GM18505 (cell line): Measurements from ENCODE around the gene TMEM63B.

ENCODE experiments used
- ATAC-seq: cut with Tn5 transposase; IDR thresholded peaks from one replicate; pipeline ENCODE4 v1.9.1; 2021; ENCODE audit not compliant: unreplicated experiment
- POLR2A ChIP-seq: IDR thresholded peaks from 4 replicates; pipeline ENCODE4 v1.6.1; 2011; ENCODE audit warnings: borderline replicate concordance; ENCODE audit not compliant: insufficient read depth, insufficient read length; ENCODE audit errors: extremely low read depth

The TMEM63B gene

GRCh38 chr6:44104481-44105021, 22.8 kb upstream of the TMEM63B start:
- ATAC-seq = no peak
- no peak for TF ChIP-seq POLR2A

GRCh38 chr6:44105146-44105545, 22.2 kb upstream of the TMEM63B start:
- ATAC-seq = no peak
- TF ChIP-seq POLR2A = no peak

GRCh38 chr6:44105993-44106740, 21.2 kb upstream of the TMEM63B start:
- no peak for ATAC-seq
- no peak for TF ChIP-seq POLR2A

GRCh38 chr6:44107017-44107416, 20.3 kb upstream of the TMEM63B start:
- no peak for TF ChIP-seq POLR2A
- ATAC-seq = no peak

- no peak for ATAC-seq
- no peak for TF ChIP-seq POLR2A
Observed at GRCh38 chr6:44108471-44108870, 18.9 kb upstream of the TMEM63B start.

- TF ChIP-seq POLR2A = no peak
- no peak for ATAC-seq
Observed at GRCh38 chr6:44109212-44109611, 18.1 kb upstream of the TMEM63B start.

- TF ChIP-seq POLR2A = no peak
- no peak for ATAC-seq
Observed at GRCh38 chr6:44110005-44110676, 17.2 kb upstream of the TMEM63B start.

- TF ChIP-seq POLR2A = no peak
- ATAC-seq = no peak
Observed at GRCh38 chr6:44110966-44111365, 16.4 kb upstream of the TMEM63B start.

- no peak for ATAC-seq
- TF ChIP-seq POLR2A = no peak
Observed at GRCh38 chr6:44111434-44112417, 15.6 kb upstream of the TMEM63B start.

- TF ChIP-seq POLR2A = no peak
- no peak for ATAC-seq
Observed at GRCh38 chr6:44113414-44113813, 13.9 kb upstream of the TMEM63B start.

GRCh38 chr6:44115866-44116265, 11.5 kb upstream of the TMEM63B start:
- ATAC-seq = no peak
- no peak for TF ChIP-seq POLR2A

- no peak for TF ChIP-seq POLR2A
- ATAC-seq = no peak
Observed at GRCh38 chr6:44116641-44117382, 10.5 kb upstream of the TMEM63B start.

GRCh38 chr6:44117397-44118128, 9.8 kb upstream of the TMEM63B start:
- no peak for TF ChIP-seq POLR2A
- no peak for ATAC-seq
